CD8-positive, alpha-beta memory T cell (primary cell): ENCODE measurements around the gene NDUFA13. TPM values are rescaled to one million over a fixed set of nuclear protein-coding genes. Genes with fewer than 3 reads are reported as not detected.

Experiments used
- CTCF ChIA-PET: fragments of 350-600 bp; sonication (Branson Sonifier 250); formaldehyde crosslinking; loops from one replicate; lab custom pipeline; 2021; ENCODE audit warnings: antibody characterized with exemption; lab: Charles Lee
- POLR2A ChIA-PET: fragments of 350-600 bp; sonication (Branson Sonifier 250); formaldehyde crosslinking; loops from one replicate; lab custom pipeline; 2021; ENCODE audit warnings: antibody characterized with exemption; lab: Charles Lee
- DNase-seq, 5 donors: peaks; one replicate each; pipeline versions ENCODE4 v3.0.0 to v3.0.0-alpha.2; 2020 to 2022; ENCODE audit warnings: mixed read lengths in 1 of 5
- H3K27ac ChIP-seq: one replicate; pipeline ENCODE4 v1.7.0; 2013; ENCODE audit warnings: low read depth, mild to moderate bottlenecking, low read length, moderate library complexity
- H3K27me3 ChIP-seq: 2 replicates; pipeline ENCODE4 v1.7.0; 2013; ENCODE audit warnings: low read length, mild to moderate bottlenecking; ENCODE audit not compliant: insufficient read depth, poor library complexity, severe bottlenecking
- H3K36me3 ChIP-seq: 2 replicates; pipeline ENCODE4 v1.7.0; 2013; ENCODE audit warnings: mild to moderate bottlenecking, low read length, moderate library complexity; ENCODE audit not compliant: insufficient read depth
- H3K4me1 ChIP-seq: 2 replicates; pipeline ENCODE4 v1.7.0; 2013; ENCODE audit warnings: mild to moderate bottlenecking, low read length, moderate library complexity; ENCODE audit not compliant: insufficient read depth
- H3K4me3 ChIP-seq: 2 replicates; pipeline ENCODE4 v1.7.0; 2013; ENCODE audit warnings: mild to moderate bottlenecking, low read length
- H3K9me3 ChIP-seq: 2 replicates; pipeline ENCODE4 v1.7.0; 2013; ENCODE audit warnings: mild to moderate bottlenecking, low read length
- H3K27ac Mint-ChIP-seq, 8 donors: one replicate each; pipeline ENCODE4 v1.8.0; 2020 to 2021; ENCODE audit warnings: mixed read lengths in 8 of 8, mild to moderate bottlenecking in 6 of 8, inconsistent platforms in 3 of 8, moderate library complexity in 3 of 8
- H3K27me3 Mint-ChIP-seq, 2 donors: one replicate each; pipeline ENCODE4 v1.8.0; 2020 to 2021; ENCODE audit warnings: mixed read lengths in 2 of 2, mild to moderate bottlenecking in 1 of 2, moderate library complexity in 1 of 2
- H3K36me3 Mint-ChIP-seq, 3 donors: one replicate each; pipeline ENCODE4 v1.8.0; 2020 to 2021; ENCODE audit warnings: mixed read lengths in 3 of 3, inconsistent platforms in 1 of 3, mild to moderate bottlenecking in 1 of 3
- H3K4me1 Mint-ChIP-seq, 3 donors: one replicate each; pipeline ENCODE4 v1.8.0; 2020 to 2021; ENCODE audit warnings: mixed read lengths in 3 of 3, inconsistent platforms in 1 of 3, mild to moderate bottlenecking in 1 of 3
- H3K4me3 Mint-ChIP-seq, 7 donors: one replicate each; pipeline ENCODE4 v1.8.0; 2020 to 2021; ENCODE audit warnings: mixed read lengths in 7 of 7, mild to moderate bottlenecking in 6 of 7, moderate library complexity in 4 of 7, inconsistent platforms in 2 of 7
- H3K9me3 Mint-ChIP-seq, 5 donors: one replicate each; pipeline ENCODE4 v1.8.0; 2020 to 2022; ENCODE audit warnings: mixed read lengths in 5 of 5, mild to moderate bottlenecking in 3 of 5, moderate library complexity in 2 of 5, inconsistent platforms in 1 of 5
- polyA plus RNA-seq: library from polyadenylated mRNA; unstranded; fragments of 300-500 nt; fragmentation: Illumina TruSeq; gene quantifications from one replicate; pipeline ENCODE4 v1.2.3, GENCODE V29; 2021
- total RNA-seq, 2 experiments: library from RNA; stranded (reverse); gene quantifications; one replicate each; pipeline ENCODE4 v1.2.3, GENCODE V29; 2021

NDUFA13 gene
- total and polyA plus RNA-seq, 3 experiments from 2014 or later = 334 to 341 (median 337) TPM

- no peaks in the 10 kb centered on the region for H3K36me3 ChIP-seq
- H3K27me3 ChIP-seq = no peaks in the 10 kb centered on the region
- no peak overlapping the region for H3K27ac ChIP-seq
- no peaks in the 10 kb centered on the region for H3K9me3 ChIP-seq
- no peak for DNase-seq
- no peak overlapping the region for H3K4me3 Mint-ChIP-seq
- H3K27me3 Mint-ChIP-seq = peaks cover 4 to 8% of the 10 kb centered on the region in 2 donors
- H3K4me1 ChIP-seq = no peaks in the 10 kb centered on the region
- H3K36me3 Mint-ChIP-seq = no peaks in the 10 kb centered on the region
- no peak overlapping the region for H3K27ac Mint-ChIP-seq
- H3K4me1 Mint-ChIP-seq = no peaks in the 10 kb centered on the region
- no peaks in the 10 kb centered on the region for H3K9me3 Mint-ChIP-seq
- POLR2A ChIA-PET = no interaction called here
- no peak overlapping the region for H3K4me3 ChIP-seq
- CTCF ChIA-PET = interaction anchor here (0.9 to 4.5 kb wide), 2 partner anchors 17 to 95 kb away, joined by 3 to 21 read pairs; partner anchors contain the start of gene GMIP
Observed at GRCh38 chr19:19548915-19549759, 33.1 kb downstream of the NDUFA13 start.

DNA sequence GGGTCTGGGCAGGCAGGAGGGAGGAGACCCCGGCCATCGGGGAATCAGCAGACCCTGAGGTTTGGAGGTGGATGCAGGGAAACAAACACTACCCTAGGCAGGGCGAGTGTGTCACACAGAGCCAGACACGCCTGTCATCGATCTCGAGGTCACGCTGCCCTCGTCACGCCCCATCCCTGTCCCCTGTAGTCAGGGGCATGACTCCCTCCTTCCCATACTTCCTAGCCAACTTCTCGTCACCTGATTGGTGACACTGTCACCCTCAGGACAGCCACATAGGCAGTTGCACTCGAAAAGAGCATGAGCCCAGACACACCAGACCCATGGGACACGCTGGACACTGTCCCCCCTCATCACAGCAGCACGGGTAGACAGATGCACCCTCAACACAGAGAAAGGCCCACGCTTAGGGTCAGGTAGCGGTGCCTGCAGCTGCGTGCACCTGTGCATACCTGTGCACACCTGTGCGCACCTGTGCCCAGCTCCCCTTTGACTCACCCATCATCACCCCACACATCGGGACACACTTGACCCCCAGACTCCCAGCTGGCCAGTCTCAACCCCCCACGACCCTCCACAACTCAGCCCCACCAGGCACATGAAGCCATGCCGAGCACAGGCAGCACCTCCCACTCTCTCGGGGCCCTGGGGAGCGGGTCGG, 33.9 kb downstream of the NDUFA13 start:
- H3K27ac ChIP-seq = no peak overlapping the region
- Mint-ChIP-seq H3K27ac (no peak overlapping the region), H3K9me3 (no peaks in the 10 kb centered on the region), H3K27me3 (peaks cover 4 to 8% of the 10 kb centered on the region in 2 donors), H3K4me3 (no peak overlapping the region), H3K36me3 (no peaks in the 10 kb centered on the region), H3K4me1 (peaks cover 0 to 4% (median 0%) of the 10 kb centered on the region in 3 donors)
- H3K27me3 ChIP-seq = no peaks in the 10 kb centered on the region
- H3K4me3 ChIP-seq = no peak overlapping the region
- CTCF ChIA-PET = interaction anchor here (4.5 kb wide), 1 partner anchor 18 kb away, joined by 21 read pairs; no protein-coding TSS in a partner anchor
- no peak for DNase-seq
- H3K36me3 ChIP-seq = no peaks in the 10 kb centered on the region
- POLR2A ChIA-PET = no interaction called here
- H3K4me1 ChIP-seq = no peaks in the 10 kb centered on the region
- H3K9me3 ChIP-seq = no peaks in the 10 kb centered on the region

DNA sequence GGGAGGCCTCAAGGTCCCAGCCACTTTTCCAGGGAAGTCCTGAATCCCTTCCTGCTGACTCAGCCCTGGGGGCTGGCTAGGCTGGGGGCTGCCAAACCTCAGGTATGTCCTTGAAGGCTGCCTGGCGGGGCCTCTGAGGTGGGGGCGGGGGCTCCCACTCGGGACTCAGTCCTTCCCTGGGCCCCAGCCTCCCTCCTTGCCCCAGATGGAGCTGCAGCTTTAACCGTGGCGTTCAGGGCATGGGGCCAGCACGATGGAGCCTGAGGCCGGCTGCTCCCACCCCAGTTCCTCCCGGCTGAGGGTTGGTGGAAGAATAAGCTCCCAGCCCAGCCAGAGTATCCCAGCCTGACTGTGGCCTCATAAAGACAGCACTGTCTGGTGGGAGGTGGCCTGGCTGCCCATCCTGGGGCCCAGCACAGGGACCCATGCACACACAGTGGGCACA, 34.5 kb downstream of the NDUFA13 start:
- no peaks in the 10 kb centered on the region for H3K36me3 ChIP-seq
- POLR2A ChIA-PET = no interaction called here
- no peaks in the 10 kb centered on the region for H3K36me3 Mint-ChIP-seq

DNA sequence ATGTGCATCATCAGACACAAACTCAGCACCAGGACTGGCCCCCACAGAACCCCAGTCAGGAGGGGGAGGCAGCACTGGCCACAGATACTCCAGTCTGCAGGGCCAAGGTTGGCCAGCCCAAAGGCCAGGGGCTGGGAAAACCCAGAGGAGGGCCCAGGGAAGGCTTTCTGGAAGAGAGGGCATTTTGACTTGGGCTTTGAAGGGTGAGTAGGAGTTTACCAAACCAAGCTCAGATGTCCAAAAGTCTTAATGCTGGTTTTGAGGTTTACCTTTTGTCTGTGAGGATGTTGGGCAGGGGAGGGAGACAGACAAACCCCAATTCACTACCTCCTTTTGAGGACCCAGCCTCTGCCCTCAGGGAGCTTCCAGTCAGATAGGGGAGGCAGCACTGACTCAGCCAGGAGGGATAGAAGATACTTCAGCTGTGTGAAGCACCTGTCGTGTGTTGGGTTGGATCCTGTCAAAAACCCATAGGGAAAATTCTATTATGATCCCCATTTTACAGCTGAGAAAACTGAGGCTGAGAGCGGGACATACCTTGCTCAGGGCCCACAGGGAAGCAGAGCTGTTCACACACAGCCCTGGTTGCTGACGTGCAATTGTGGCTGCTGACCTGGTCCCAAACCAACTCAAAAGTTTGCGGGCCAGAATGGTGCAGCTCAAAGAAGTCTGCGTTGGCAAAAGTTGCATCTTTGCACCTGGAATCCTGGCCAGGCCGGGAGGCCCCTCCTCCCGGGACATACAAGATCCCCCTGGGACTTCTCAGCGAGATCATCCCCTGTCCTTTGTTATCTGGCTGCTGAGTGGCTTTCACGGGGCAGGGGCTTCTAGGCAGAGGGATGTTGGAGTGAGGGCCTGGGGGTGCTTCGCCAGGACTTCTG, 35.2 kb downstream of the NDUFA13 start:
- peak overlapping the region in 1 of 8 donors; percentile 60 for H3K27ac Mint-ChIP-seq
- no peak overlapping the region for H3K27ac ChIP-seq
- H3K4me3 Mint-ChIP-seq = no peak overlapping the region
- H3K4me3 ChIP-seq = no peak overlapping the region
- H3K4me1 Mint-ChIP-seq = peaks cover 0 to 4% (median 0%) of the 10 kb centered on the region in 3 donors
- no peaks in the 10 kb centered on the region for H3K9me3 ChIP-seq
- H3K27me3 ChIP-seq = no peaks in the 10 kb centered on the region
- H3K36me3 Mint-ChIP-seq = no peaks in the 10 kb centered on the region
- POLR2A ChIA-PET = no interaction called here
- DNase-seq = no peak
- no peaks in the 10 kb centered on the region for H3K4me1 ChIP-seq
- no peaks in the 10 kb centered on the region for H3K9me3 Mint-ChIP-seq
- H3K27me3 Mint-ChIP-seq = peaks cover 4 to 8% of the 10 kb centered on the region in 2 donors
- no peaks in the 10 kb centered on the region for H3K36me3 ChIP-seq
- CTCF ChIA-PET = interaction anchor here (1.2 to 4.5 kb wide), 3 partner anchors 13 to 93 kb away, joined by 3 to 21 read pairs (median 4); partner anchors contain the start of gene GMIP

More for the DNA sequence above, 34.5 kb downstream of the NDUFA13 start:
- CTCF ChIA-PET = interaction anchor here (4.5 kb wide), 1 partner anchor 18 kb away, joined by 21 read pairs; no protein-coding TSS in a partner anchor
- Histone ChIP-seq H3K27ac (no peak overlapping the region), H3K9me3 (no peaks in the 10 kb centered on the region), H3K27me3 (no peaks in the 10 kb centered on the region), H3K4me3 (no peak overlapping the region), H3K4me1 (no peaks in the 10 kb centered on the region)
- no peak overlapping the region for H3K27ac Mint-ChIP-seq
- H3K4me1 Mint-ChIP-seq = peaks cover 0 to 4% (median 0%) of the 10 kb centered on the region in 3 donors
- no peak overlapping the region for H3K4me3 Mint-ChIP-seq
- no peak for DNase-seq
- H3K9me3 Mint-ChIP-seq = no peaks in the 10 kb centered on the region
- peaks cover 4 to 8% of the 10 kb centered on the region in 2 donors for H3K27me3 Mint-ChIP-seq

DNA sequence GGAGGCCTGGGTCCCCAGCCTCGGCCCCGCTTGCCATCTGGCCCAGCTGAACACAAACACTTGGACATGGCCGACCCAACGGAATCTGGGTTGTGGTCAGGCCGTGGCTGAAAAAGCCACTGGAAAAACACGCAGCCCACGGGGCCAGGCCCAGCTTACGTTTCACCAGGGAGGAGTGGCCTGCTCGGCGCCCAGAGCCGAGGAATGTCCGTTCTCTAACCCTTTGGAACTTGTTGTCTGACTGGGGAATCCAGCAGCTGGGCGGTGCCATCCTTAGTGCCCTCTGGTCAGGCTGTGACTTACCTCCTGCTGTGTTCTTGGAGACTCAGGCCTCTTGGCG, 35.8 kb downstream of the NDUFA13 start:
- H3K27ac ChIP-seq = no peak overlapping the region
- H3K27me3 ChIP-seq = no peaks in the 10 kb centered on the region
- Mint-ChIP-seq H3K9me3 (no peaks in the 10 kb centered on the region), H3K27me3 (peaks cover 4 to 8% of the 10 kb centered on the region in 2 donors), H3K4me3 (no peak overlapping the region), H3K36me3 (no peaks in the 10 kb centered on the region), H3K27ac (no peak overlapping the region), H3K4me1 (peaks cover 0 to 4% (median 0%) of the 10 kb centered on the region in 3 donors)
- H3K36me3 ChIP-seq = no peaks in the 10 kb centered on the region
- CTCF ChIA-PET = interaction anchor here (1.2 to 4.5 kb wide), 3 partner anchors 13 to 92 kb away, joined by 3 to 21 read pairs (median 4); partner anchors contain the start of gene GMIP
- H3K9me3 ChIP-seq = no peaks in the 10 kb centered on the region
- no peak overlapping the region for H3K4me3 ChIP-seq
- DNase-seq = no peak
- POLR2A ChIA-PET = no interaction called here
- H3K4me1 ChIP-seq = no peaks in the 10 kb centered on the region

DNA sequence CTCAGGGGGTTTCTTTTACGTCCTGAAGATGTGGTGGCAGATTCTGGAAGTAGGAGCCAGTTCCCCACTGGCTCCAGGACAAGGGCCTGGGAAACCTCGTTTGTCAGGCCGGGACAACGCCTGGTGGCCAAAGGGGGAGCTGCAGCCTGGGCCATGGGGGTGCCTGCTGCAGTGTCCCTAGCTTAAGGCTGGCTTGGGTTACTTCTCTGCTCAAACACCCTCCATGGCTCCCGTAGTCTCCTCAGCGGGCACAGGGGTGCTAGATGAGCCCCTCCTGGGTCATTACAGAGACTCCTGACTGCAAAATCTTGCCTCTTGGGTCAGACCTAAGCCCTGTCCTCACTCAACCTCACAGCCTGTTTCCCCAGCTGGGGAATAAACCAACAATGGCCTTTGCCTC, 36.8 kb downstream of the NDUFA13 start:
- Histone ChIP-seq H3K4me3 (no peak overlapping the region), H3K4me1 (no peaks in the 10 kb centered on the region), H3K36me3 (no peaks in the 10 kb centered on the region), H3K27me3 (no peaks in the 10 kb centered on the region), H3K27ac (no peak overlapping the region), H3K9me3 (no peaks in the 10 kb centered on the region)
- DNase-seq = no peak
- Mint-ChIP-seq H3K36me3 (no peaks in the 10 kb centered on the region), H3K27me3 (peaks cover 4 to 8% of the 10 kb centered on the region in 2 donors), H3K27ac (no peak overlapping the region), H3K4me1 (peaks cover 0 to 4% (median 0%) of the 10 kb centered on the region in 3 donors), H3K9me3 (no peaks in the 10 kb centered on the region), H3K4me3 (no peak overlapping the region)
- POLR2A ChIA-PET = no interaction called here
- CTCF ChIA-PET = interaction anchor here (1.1 to 4.5 kb wide), 5 partner anchors 8 to 91 kb away, joined by 3 to 21 read pairs (median 4); partner anchors contain the start of gene GMIP

DNA sequence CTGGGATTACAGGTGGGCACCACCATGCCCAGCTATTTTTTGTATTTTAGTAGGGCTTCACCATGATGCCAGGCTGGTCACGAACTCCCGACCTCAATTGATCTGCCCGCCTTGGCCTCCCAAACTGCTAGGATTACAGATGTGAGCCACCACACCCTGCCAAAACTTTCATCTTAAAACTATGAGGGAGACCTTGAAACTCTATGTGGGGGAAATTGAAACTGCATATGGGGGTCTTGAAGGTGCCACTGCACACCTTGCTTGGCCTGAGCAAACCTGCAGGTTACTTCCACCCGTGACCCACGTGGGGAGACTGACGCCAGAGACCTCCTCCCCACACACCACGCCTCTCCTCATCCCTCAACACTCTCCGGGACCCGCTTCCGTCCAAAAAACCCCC, 37.6 kb downstream of the NDUFA13 start:
- peaks cover 0 to 2% (median 0%) of the 10 kb centered on the region in 3 donors for H3K36me3 Mint-ChIP-seq
- ChIA-PET CTCF (interaction anchor here (0.7 to 3.3 kb wide), 15 partner anchors 9 to 179 kb away, joined by 3 to 29 read pairs (median 4); partner anchors contain the start of gene ZNF14), POLR2A (interaction anchor here (1.1 kb wide), 1 partner anchor 75 kb away, joined by 3 read pairs; no protein-coding TSS in a partner anchor)
- peak overlapping the region in 1 of 8 donors; percentile 94 for H3K27ac Mint-ChIP-seq
- no peak overlapping the region for H3K4me3 ChIP-seq
- no peaks in the 10 kb centered on the region for H3K9me3 ChIP-seq
- peaks cover 4 to 8% of the 10 kb centered on the region in 2 donors for H3K27me3 Mint-ChIP-seq
- H3K4me1 Mint-ChIP-seq = peaks cover 0 to 4% (median 3%) of the 10 kb centered on the region in 3 donors
- no peak overlapping the region for H3K4me3 Mint-ChIP-seq
- no peaks in the 10 kb centered on the region for H3K27me3 ChIP-seq
- no peaks in the 10 kb centered on the region for H3K36me3 ChIP-seq
- H3K4me1 ChIP-seq = no peaks in the 10 kb centered on the region
- H3K9me3 Mint-ChIP-seq = no peaks in the 10 kb centered on the region
- DNase-seq = no peak
- H3K27ac ChIP-seq = no peak overlapping the region
